Psoas muscle (tissue), 8 donors: ENCODE measurements around the gene CAMTA1. TPM values are rescaled to one million over a fixed set of nuclear protein-coding genes. Genes with fewer than 3 reads are reported as not detected.

Experiments used
- ATAC-seq, 4 donors: fragments of 200-7000 bp; cut with Tn5 transposase; one replicate each; pipeline ENCODE4 v1.9.1; 2020; ENCODE audit warnings: moderate library complexity in 3 of 4, mild to moderate bottlenecking in 2 of 4
- DNase-seq, 2 donors: peaks; one replicate each; pipeline ENCODE4 v3.0.0-alpha.2; 2020
- H3K27ac ChIP-seq: fragments of 200-600 bp; one replicate; pipeline ENCODE4 v1.8.0; 2022
- H3K27me3 ChIP-seq, 3 donors: fragments of 200-600 bp in 1 of 3; one replicate each; pipeline versions ENCODE4 v1.6.1 to v1.8.0; 2013 to 2022; ENCODE audit warnings: low read length in 2 of 3, mild to moderate bottlenecking in 2 of 3, moderate library complexity in 1 of 3; ENCODE audit not compliant: insufficient read depth in 3 of 3
- H3K36me3 ChIP-seq, 2 donors: fragments of 200-600 bp in 1 of 2; one replicate each; pipeline versions ENCODE4 v1.6.1 to v1.8.0; 2013 to 2022; ENCODE audit warnings: low read depth in 1 of 2, mild to moderate bottlenecking in 1 of 2, moderate library complexity in 1 of 2; ENCODE audit not compliant: insufficient read depth in 1 of 2
- H3K4me1 ChIP-seq: fragments of 200-600 bp; one replicate; pipeline ENCODE4 v1.8.0; 2022
- H3K4me3 ChIP-seq: fragments of 200-600 bp; one replicate; pipeline ENCODE4 v1.8.0; 2022; ENCODE audit warnings: mild to moderate bottlenecking
- H3K9me3 ChIP-seq: fragments of 200-600 bp; one replicate; pipeline ENCODE4 v1.8.0; 2022
- WGBS, 3 donors: extraction: QIAGEN DNeasy Blood & Tissue Kit; methylation state at CpG; one replicate each; pipeline versions ENCODE4 v1.1.6 to v1.1.7; 2013; 5-methylcytosine and 5-hydroxymethylcytosine counted together
- intact Hi-C, 2 donors: fragments of 100-400 bp; cut with DNase I; formaldehyde crosslinking; loops; one replicate each; pipeline versions ENCODE4 v1.11.0 to v1.14.2; 2022
- polyA plus RNA-seq, 3 donors: library from polyadenylated mRNA; stranded (reverse); fragments of 200-250 nt; gene quantifications; one replicate each; pipeline ENCODE4 v1.2.3, GENCODE V29; 2013
- total RNA-seq, 4 donors: library from RNA; stranded (reverse); fragmentation: NEBNext Ultra II Directional in 2 of 4; extraction: Animal tissue kit (Norgen Biotek cat#: 25700) in 2 of 4; gene quantifications; one replicate each; pipeline versions ENCODE4 v1.2.1 to v1.2.4, GENCODE V29; 2021 to 2023
- TF ChIP-seq, protein P1 (sequence below): fragments of 200-600 bp; IDR thresholded peaks from one replicate; pipeline ENCODE4 v1.8.0; 2022; ENCODE audit warnings: antibody characterized with exemption
- donor health status: healthy with polysubstance abuse.
- donor health status: DM: no; HTN: no; CAD: no; lungs with moderate emphysema.
- donor health status: Bipolar disorder and iron deficiency.
- donor health status: healthy.
- donor health status: DM: yes; HTN: yes; CAD: no.
- donor health status: DM: no; HTN: no; CAD: no.
- donor health status: DM: no; HTN: no; CAD: no.
- donor health status: DM: yes; HTN: yes; CAD: no.

The CAMTA1 gene
- total and polyA plus RNA-seq, 7 donors: 64.6 to 206 (median 76.5) TPM

DNA sequence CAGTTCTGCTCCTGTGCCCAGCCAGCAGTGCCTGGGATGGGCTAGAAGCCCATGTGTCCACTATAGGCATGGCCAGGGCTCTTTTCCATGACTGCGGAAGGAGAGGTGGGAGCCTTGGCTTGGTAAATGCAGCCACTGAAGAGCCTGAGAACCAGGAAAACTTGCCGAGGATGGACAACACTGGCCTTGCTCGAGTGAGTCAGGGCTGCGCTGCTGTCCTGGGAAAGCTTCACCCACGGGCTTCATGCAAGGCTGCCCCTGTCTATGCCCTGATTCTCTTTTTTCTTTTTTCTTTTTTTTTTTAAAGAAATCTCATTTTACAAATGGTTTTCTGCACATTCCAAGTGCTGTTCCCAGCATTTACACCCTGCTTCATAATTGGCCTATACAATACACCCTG, 156.5 kb downstream of the CAMTA1 start:
- Histone ChIP-seq H3K4me1 (no peaks in the 10 kb centered on the region), H3K4me3 (no peak overlapping the region), H3K36me3 (no peaks in the 10 kb centered on the region), H3K27me3 (peaks cover 0 to 7% (median 0%) of the 10 kb centered on the region in 3 donors), H3K27ac (no peak overlapping the region), H3K9me3 (no peaks in the 10 kb centered on the region)
- intact Hi-C loops: no loop called here
- WGBS, 3 donors: 86 to 91% (median 89%) methylated on average over 5 of the region's 5 CpGs
- TF ChIP-seq, protein P1, sequence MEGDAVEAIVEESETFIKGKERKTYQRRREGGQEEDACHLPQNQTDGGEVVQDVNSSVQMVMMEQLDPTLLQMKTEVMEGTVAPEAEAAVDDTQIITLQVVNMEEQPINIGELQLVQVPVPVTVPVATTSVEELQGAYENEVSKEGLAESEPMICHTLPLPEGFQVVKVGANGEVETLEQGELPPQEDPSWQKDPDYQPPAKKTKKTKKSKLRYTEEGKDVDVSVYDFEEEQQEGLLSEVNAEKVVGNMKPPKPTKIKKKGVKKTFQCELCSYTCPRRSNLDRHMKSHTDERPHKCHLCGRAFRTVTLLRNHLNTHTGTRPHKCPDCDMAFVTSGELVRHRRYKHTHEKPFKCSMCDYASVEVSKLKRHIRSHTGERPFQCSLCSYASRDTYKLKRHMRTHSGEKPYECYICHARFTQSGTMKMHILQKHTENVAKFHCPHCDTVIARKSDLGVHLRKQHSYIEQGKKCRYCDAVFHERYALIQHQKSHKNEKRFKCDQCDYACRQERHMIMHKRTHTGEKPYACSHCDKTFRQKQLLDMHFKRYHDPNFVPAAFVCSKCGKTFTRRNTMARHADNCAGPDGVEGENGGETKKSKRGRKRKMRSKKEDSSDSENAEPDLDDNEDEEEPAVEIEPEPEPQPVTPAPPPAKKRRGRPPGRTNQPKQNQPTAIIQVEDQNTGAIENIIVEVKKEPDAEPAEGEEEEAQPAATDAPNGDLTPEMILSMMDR: no peak
- DNase-seq (no peak), ATAC-seq (no peak)

DNA sequence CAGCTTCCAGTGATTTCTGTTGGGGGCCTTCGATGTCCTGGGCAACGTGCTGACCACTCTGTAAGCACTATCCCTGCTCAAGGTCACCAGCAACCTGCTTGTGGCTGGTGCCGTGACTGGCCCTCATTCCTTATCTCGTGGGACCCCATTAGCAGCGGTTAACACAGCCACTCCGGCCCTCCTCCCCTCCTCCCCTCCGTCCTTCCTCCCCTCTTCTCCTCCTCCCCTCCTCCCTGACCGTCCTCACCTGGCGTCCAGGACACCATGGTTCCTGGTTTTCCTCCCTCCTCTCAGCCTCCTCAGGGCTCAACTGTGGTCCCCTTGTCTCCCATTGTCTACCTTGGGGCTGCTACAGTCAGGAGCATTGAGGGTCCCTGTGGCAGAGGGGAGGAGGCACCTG, 157.7 kb downstream of the CAMTA1 start:
- Histone ChIP-seq H3K9me3 (no peaks in the 10 kb centered on the region), H3K4me3 (no peak overlapping the region), H3K27me3 (peaks cover 0 to 7% (median 0%) of the 10 kb centered on the region in 3 donors), H3K36me3 (no peaks in the 10 kb centered on the region), H3K27ac (no peak overlapping the region), H3K4me1 (no peaks in the 10 kb centered on the region)
- WGBS, 3 donors: 77 to 89% (median 77%) methylated on average over 7 to 9 of the region's 9 CpGs
- TF ChIP-seq, protein P1: no peak
- ATAC-seq (no peak), DNase-seq (no peak)
- intact Hi-C loops: no loop called here

DNA sequence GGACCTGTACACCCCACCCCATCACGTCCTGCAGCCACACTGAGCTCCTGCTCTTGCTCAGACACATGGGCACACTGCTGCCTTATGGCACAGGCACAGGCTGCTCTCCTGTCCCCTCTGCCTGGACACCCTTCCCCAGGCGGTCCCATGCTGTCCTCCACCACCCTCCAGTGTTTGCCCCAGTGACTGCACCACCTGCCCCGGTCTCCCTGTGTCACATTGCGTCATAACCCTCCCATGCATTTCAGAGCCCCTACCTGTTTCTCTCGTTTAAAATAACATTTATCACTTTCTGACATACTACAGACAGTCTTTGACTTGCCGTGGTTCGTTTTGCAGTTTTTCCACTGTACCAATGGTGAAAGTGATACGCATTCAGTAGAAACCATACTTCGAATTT, 159.2 kb downstream of the CAMTA1 start:
- intact Hi-C loops: no loop called here
- Histone ChIP-seq H3K36me3 (no peaks in the 10 kb centered on the region), H3K4me3 (no peak overlapping the region), H3K27me3 (no peaks in the 10 kb centered on the region), H3K27ac (no peak overlapping the region), H3K4me1 (no peaks in the 10 kb centered on the region), H3K9me3 (no peaks in the 10 kb centered on the region)
- 72 to 85% (median 78%) methylated on average over 9 of the region's 9 CpGs for WGBS, 3 donors
- TF ChIP-seq, protein P1: no peak
- ATAC-seq (no peak), DNase-seq (no peak)

DNA sequence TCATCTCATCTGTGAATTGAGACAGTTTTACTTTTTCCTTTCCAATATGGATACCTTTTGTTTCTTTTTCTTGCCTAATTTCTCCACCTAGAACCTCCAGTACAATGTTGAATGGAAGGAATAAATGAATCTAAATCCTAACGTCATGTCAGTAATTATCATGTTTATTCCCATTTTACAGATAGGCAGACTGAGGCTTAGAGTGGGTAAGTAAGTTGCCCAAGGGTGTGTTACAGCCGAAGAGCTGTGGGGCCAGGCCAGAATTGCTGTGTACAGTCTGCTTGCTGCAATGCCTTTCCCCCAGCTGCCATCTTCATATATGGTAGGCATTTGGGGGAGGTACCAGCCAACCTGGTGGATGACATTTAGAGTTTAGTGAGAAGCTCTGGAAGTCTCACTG, 162.7 kb downstream of the CAMTA1 start:
- intact Hi-C loops: no loop called here
- no peak for ATAC-seq
- H3K9me3 ChIP-seq: no peaks in the 10 kb centered on the region
- WGBS, 3 donors: 87 to 96% (median 90%) methylated on average over 2 of the region's 2 CpGs
- no peaks in the 10 kb centered on the region for H3K4me1 ChIP-seq
- H3K27me3 ChIP-seq: no peaks in the 10 kb centered on the region
- no peak overlapping the region for H3K4me3 ChIP-seq
- TF ChIP-seq, protein P1: no peak
- H3K27ac ChIP-seq: no peak overlapping the region
- DNase-seq: no peak
- H3K36me3 ChIP-seq: no peaks in the 10 kb centered on the region

DNA sequence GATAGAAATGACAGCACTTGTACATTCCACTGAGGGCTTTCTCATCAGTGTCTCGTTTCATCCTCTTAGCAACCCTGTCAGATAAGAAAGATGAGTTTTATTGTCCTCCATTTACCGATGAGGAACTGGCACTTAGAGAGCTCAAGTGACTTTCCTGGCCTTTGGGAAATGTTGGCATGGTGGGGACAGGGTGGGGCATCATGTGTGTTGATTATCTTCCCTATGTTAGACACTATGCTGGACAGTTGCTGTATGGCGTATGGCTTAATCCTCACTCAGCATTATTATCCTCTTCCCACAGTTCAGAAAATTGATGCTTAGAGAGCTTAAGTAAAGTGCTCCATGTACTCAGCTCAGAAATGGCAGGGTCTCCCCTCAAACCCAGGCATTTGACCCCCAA, 163.2 kb downstream of the CAMTA1 start:
- Histone ChIP-seq H3K4me1 (no peaks in the 10 kb centered on the region), H3K27me3 (no peaks in the 10 kb centered on the region), H3K4me3 (no peak overlapping the region), H3K9me3 (no peaks in the 10 kb centered on the region), H3K27ac (no peak overlapping the region), H3K36me3 (no peaks in the 10 kb centered on the region)
- DNase-seq (no peak), ATAC-seq (no peak)
- intact Hi-C loops: no loop called here
- TF ChIP-seq, protein P1: no peak
- WGBS, 3 donors: 59 to 70% (median 69%) methylated on average over 3 of the region's 3 CpGs
